CD4-positive, alpha-beta T cell treated with Interleukin-15 for 1 hour (primary cell): ENCODE data around the gene ENTPD1.

ENCODE experiments used
- DNase-seq: peaks from one replicate; pipeline ENCODE4 v3.0.0-alpha.2; 2020

Gene ENTPD1

GRCh38 chr10:95833042-95833610 is 77.2 kb downstream of the ENTPD1 start:
- DNase-seq, result no peak

- no peak for DNase-seq
Observed at GRCh38 chr10:95834406-95834805, 78.4 kb downstream of the ENTPD1 start.

GRCh38 chr10:95835149-95835860 is 79.3 kb downstream of the ENTPD1 start:
- DNase-seq, result no peak

- no peak for DNase-seq
Observed at GRCh38 chr10:95835911-95836310, 79.9 kb downstream of the ENTPD1 start.

- no peak for DNase-seq
Observed at GRCh38 chr10:95836610-95837355, 80.8 kb downstream of the ENTPD1 start.

GRCh38 chr10:95837356-95837776 is 81.4 kb downstream of the ENTPD1 start:
- no peak for DNase-seq

- DNase-seq, result peak; percentile 57
Observed at GRCh38 chr10:95837783-95838182, 81.8 kb downstream of the ENTPD1 start.

- DNase-seq, result no peak
Observed at GRCh38 chr10:95840121-95840520, 84.2 kb downstream of the ENTPD1 start.

GRCh38 chr10:95840681-95841080 is 84.7 kb downstream of the ENTPD1 start:
- no peak for DNase-seq

GRCh38 chr10:95841661-95842498 is 85.9 kb downstream of the ENTPD1 start:
- DNase-seq, result no peak

GRCh38 chr10:95845411-95845810 is 89.4 kb downstream of the ENTPD1 start:
- DNase-seq, result no peak

- no peak for DNase-seq
Observed at GRCh38 chr10:95847007-95847406, 91.0 kb downstream of the ENTPD1 start.

GRCh38 chr10:95848841-95849240 is 92.9 kb downstream of the ENTPD1 start:
- no peak for DNase-seq

- no peak for DNase-seq
Observed at GRCh38 chr10:95850791-95851190, 94.8 kb downstream of the ENTPD1 start.

- no peak for DNase-seq
Observed at GRCh38 chr10:95860166-95860940, 104.4 kb downstream of the ENTPD1 start.

GRCh38 chr10:95861386-95861785 is 105.4 kb downstream of the ENTPD1 start:
- no peak for DNase-seq

GRCh38 chr10:95864906-95865813 is 109.2 kb downstream of the ENTPD1 start:
- peak; percentile 51 for DNase-seq

- DNase-seq, result no peak
Observed at GRCh38 chr10:95865814-95866466, 110.0 kb downstream of the ENTPD1 start.

GRCh38 chr10:95866467-95866842 is 110.5 kb downstream of the ENTPD1 start:
- DNase-seq, result no peak

GRCh38 chr10:95867866-95868265 is 111.9 kb downstream of the ENTPD1 start:
- DNase-seq, result no peak
